CD4-positive, alpha-beta memory T cell (primary cell): ENCODE measurements around the gene TMIE. TPM values are rescaled to one million over a fixed set of nuclear protein-coding genes. Genes with fewer than 3 reads are reported as not detected.

ENCODE experiments used
- CTCF ChIA-PET: fragments of 350-600 bp; sonication (Branson Sonifier 250); formaldehyde crosslinking; loops from one replicate; lab custom pipeline; 2021; ENCODE audit warnings: inconsistent platforms; ENCODE audit not compliant: partially characterized antibody; lab: Charles Lee
- POLR2A ChIA-PET: fragments of 350-600 bp; sonication (Branson Sonifier 250); formaldehyde crosslinking; loops from one replicate; lab custom pipeline; 2021; ENCODE audit not compliant: partially characterized antibody; lab: Charles Lee
- DNase-seq, 5 donors: peaks; one replicate each; pipeline versions ENCODE4 v3.0.0 to v3.0.0-alpha.2; 2020 to 2022; ENCODE audit warnings: mixed read lengths in 1 of 5
- H3K27ac ChIP-seq: one replicate; pipeline ENCODE4 v1.7.0; 2013; ENCODE audit warnings: low read depth, low read length
- H3K27me3 ChIP-seq: 2 replicates; pipeline ENCODE4 v1.7.0; 2013; ENCODE audit warnings: mild to moderate bottlenecking, low read length, moderate library complexity; ENCODE audit not compliant: insufficient read depth
- H3K36me3 ChIP-seq: 2 replicates; pipeline ENCODE4 v1.7.0; 2013; ENCODE audit warnings: mild to moderate bottlenecking, low read length, moderate library complexity; ENCODE audit not compliant: insufficient read depth
- H3K4me1 ChIP-seq: 2 replicates; pipeline ENCODE4 v1.7.0; 2013; ENCODE audit warnings: mild to moderate bottlenecking, low read length, moderate library complexity; ENCODE audit not compliant: insufficient read depth
- H3K4me3 ChIP-seq, 2 donors: one replicate each; pipeline ENCODE4 v1.7.0; 2013; ENCODE audit warnings: low read length in 2 of 2, mild to moderate bottlenecking in 1 of 2
- H3K9me3 ChIP-seq, 2 donors: one replicate each; pipeline ENCODE4 v1.7.0; 2013; ENCODE audit warnings: low read length in 2 of 2, control low read depth in 1 of 2; ENCODE audit not compliant: control insufficient read depth in 1 of 2
- H3K27ac Mint-ChIP-seq, 7 donors: one replicate each; pipeline ENCODE4 v1.8.0; 2020 to 2021; ENCODE audit warnings: mixed read lengths in 7 of 7, mild to moderate bottlenecking in 6 of 7, inconsistent platforms in 3 of 7, moderate library complexity in 3 of 7
- H3K27me3 Mint-ChIP-seq, 2 donors: one replicate each; pipeline ENCODE4 v1.8.0; 2020 to 2021; ENCODE audit warnings: mixed read lengths in 2 of 2
- H3K36me3 Mint-ChIP-seq, 2 donors: one replicate each; pipeline ENCODE4 v1.8.0; 2020 to 2021; ENCODE audit warnings: mixed read lengths in 2 of 2, inconsistent platforms in 1 of 2, mild to moderate bottlenecking in 1 of 2
- H3K4me1 Mint-ChIP-seq, 4 donors: one replicate each; pipeline ENCODE4 v1.8.0; 2020 to 2021; ENCODE audit warnings: mixed read lengths in 4 of 4, mild to moderate bottlenecking in 1 of 4
- H3K4me3 Mint-ChIP-seq, 8 donors: one replicate each; pipeline ENCODE4 v1.8.0; 2020 to 2021; ENCODE audit warnings: mixed read lengths in 8 of 8, mild to moderate bottlenecking in 7 of 8, moderate library complexity in 6 of 8, inconsistent platforms in 3 of 8
- H3K9me3 Mint-ChIP-seq, 8 donors: one replicate each; pipeline ENCODE4 v1.8.0; 2020 to 2021; ENCODE audit warnings: mixed read lengths in 8 of 8, mild to moderate bottlenecking in 5 of 8, inconsistent platforms in 3 of 8, moderate library complexity in 1 of 8
- intact Hi-C: fragments of 100-400 bp; cut with micrococcal nuclease; formaldehyde crosslinking; loops from one replicate; pipeline ENCODE4 v1.15.1; 2023
- polyA plus RNA-seq, 2 donors: library from polyadenylated mRNA; unstranded; fragments of 300-500 nt; fragmentation: Illumina TruSeq; gene quantifications; one replicate each; pipeline ENCODE4 v1.2.3, GENCODE V29; 2021
- total RNA-seq, 2 experiments: library from RNA; stranded (reverse); gene quantifications; one replicate each; pipeline ENCODE4 v1.2.3, GENCODE V29; 2021

Gene TMIE
- total and polyA plus RNA-seq, 4 experiments from 2014 or later: 0.70 to 3.3 (median 2.7) TPM

DNA sequence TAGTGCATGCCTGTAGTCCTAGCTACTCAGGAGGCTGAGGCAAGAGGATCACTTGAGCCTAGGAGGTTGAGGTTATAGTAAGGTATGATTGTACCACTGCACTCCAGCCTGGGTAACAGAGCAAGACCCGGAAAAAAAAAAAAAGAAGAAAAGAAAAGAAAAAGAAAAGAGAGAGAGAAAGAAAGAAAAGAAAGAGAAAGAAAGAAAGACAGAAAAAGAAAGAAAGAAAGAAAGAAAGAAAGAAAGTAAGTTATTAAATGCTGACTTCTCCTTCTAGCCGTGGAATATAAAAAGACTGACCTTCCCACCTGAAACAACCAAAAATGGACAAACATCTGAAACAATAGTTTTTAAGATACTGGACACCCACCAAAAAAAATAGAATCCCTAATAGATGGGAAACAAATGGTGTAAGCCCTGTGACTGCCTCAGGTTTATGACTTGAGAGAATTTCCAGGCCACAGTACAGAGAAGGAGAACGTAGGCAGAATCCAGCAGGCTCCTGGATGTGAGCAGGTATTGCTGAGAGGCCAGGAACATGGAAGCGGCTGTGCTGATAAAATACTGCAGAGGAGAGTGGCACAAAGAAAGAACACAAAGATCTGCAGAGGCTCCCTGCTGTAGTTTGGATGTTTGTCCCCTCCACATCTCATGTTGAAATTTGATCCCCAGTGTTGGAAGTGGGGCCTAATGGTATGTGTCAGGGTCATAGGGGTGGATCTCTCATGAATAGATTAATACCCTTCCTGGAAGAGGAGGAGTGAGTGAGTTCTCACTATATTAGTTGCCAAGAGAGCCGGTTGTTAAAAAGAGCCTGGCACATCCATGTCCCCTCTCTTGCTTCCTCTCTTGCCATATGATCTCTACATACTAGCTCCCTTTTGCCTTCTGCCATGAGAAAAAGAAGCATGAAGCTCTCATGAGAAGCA is 58.3 kb downstream of the TMIE start:
- Mint-ChIP-seq H3K4me1 (no peaks in the 10 kb centered on the region), H3K27ac (no peak overlapping the region), H3K27me3 (peaks cover 1 to 3% of the 10 kb centered on the region in 2 donors), H3K9me3 (peaks cover 0 to 32% (median 27%) of the 10 kb centered on the region in 8 donors), H3K4me3 (no peak overlapping the region), H3K36me3 (peaks cover 7 to 19% of the 10 kb centered on the region in 2 donors)
- Histone ChIP-seq H3K27me3 (no peaks in the 10 kb centered on the region), H3K27ac (no peak overlapping the region), H3K4me1 (no peaks in the 10 kb centered on the region), H3K9me3 (peaks cover 0 to 8% of the 10 kb centered on the region in 2 donors), H3K36me3 (no peaks in the 10 kb centered on the region), H3K4me3 (no peak overlapping the region)
- intact Hi-C loops: no loop called here
- no peak for DNase-seq
- ChIA-PET POLR2A (no interaction called here), CTCF (no interaction called here)

Other genes with a start within 250 kb of the TMIE start
- not detected for gene LTF, start 236.5 kb upstream of the TMIE start, total RNA-seq
- not detected for gene LTF, start 236.5 kb upstream of the TMIE start, polyA plus RNA-seq
- gene RTP3, start 203.4 kb upstream of the TMIE start, total RNA-seq: not detected
- not detected for gene RTP3, start 203.4 kb upstream of the TMIE start, polyA plus RNA-seq
- gene LRRC2, start 135.1 kb upstream of the TMIE start, total RNA-seq: 1 to 10 TPM in 1 of 2 experiments, under 1 TPM in 1; 0.50 to 1.0 TPM
- under 1 TPM in 1 of 2 donors, not detected in 1; 0.09 TPM for gene LRRC2, start 135.1 kb upstream of the TMIE start, polyA plus RNA-seq
- not detected for gene FAM240A, start 88.9 kb upstream of the TMIE start, total RNA-seq
- not detected for gene FAM240A, start 88.9 kb upstream of the TMIE start, polyA plus RNA-seq
- gene ALS2CL, start 7.7 kb upstream of the TMIE start, total RNA-seq: 10 to 100 TPM; 26.3 to 29.8 TPM
- gene ALS2CL, start 7.7 kb upstream of the TMIE start, polyA plus RNA-seq: 1 to 10 TPM; 3.2 to 6.8 TPM
- gene PRSS50, start 16.5 kb downstream of the TMIE start, total RNA-seq: not detected
- not detected for gene PRSS50, start 16.5 kb downstream of the TMIE start, polyA plus RNA-seq
- not detected for gene MYL3, start 162.1 kb downstream of the TMIE start, total RNA-seq
- not detected for gene MYL3, start 162.1 kb downstream of the TMIE start, polyA plus RNA-seq
- gene PTH1R, start 176.3 kb downstream of the TMIE start, total RNA-seq: not detected
- gene PTH1R, start 176.3 kb downstream of the TMIE start, polyA plus RNA-seq: not detected